Trophoblast cell (in vitro differentiated cells and primary cell): ENCODE measurements around the gene RETREG3.

Experiments
- DNase-seq, 2 donors: peaks; one replicate each; pipeline ENCODE4 v3.0.0-alpha.2; 2016
- H2AFZ ChIP-seq: 2 replicates; pipeline ENCODE4 v1.6.1; 2013; ENCODE audit warnings: low read length, moderate library complexity, mild to moderate bottlenecking; ENCODE audit not compliant: insufficient read depth, poor library complexity
- H2AK5ac ChIP-seq: 2 replicates; pipeline ENCODE4 v1.6.1; 2013; ENCODE audit warnings: mild to moderate bottlenecking, low read length
- H2BK120ac ChIP-seq: 2 replicates; pipeline ENCODE4 v1.6.1; 2013; ENCODE audit warnings: low read length, mild to moderate bottlenecking, moderate library complexity; ENCODE audit not compliant: insufficient read depth, poor library complexity
- H2BK12ac ChIP-seq: 2 replicates; pipeline ENCODE4 v1.6.1; 2013; ENCODE audit warnings: mild to moderate bottlenecking, low read length, moderate library complexity
- H2BK5ac ChIP-seq: 2 replicates; pipeline ENCODE4 v1.6.1; 2013; ENCODE audit warnings: low read length, low read depth, moderate library complexity, mild to moderate bottlenecking; ENCODE audit not compliant: poor library complexity
- H3K14ac ChIP-seq: 2 replicates; pipeline ENCODE4 v1.6.1; 2013; ENCODE audit warnings: mild to moderate bottlenecking, low read length
- H3K18ac ChIP-seq: 2 replicates; pipeline ENCODE4 v1.6.1; 2013; ENCODE audit warnings: mild to moderate bottlenecking, low read length
- H3K23ac ChIP-seq: 2 replicates; pipeline ENCODE4 v1.6.1; 2013; ENCODE audit warnings: low read length
- H3K27ac ChIP-seq: 2 replicates; pipeline ENCODE4 v1.5.1; 2013; ENCODE audit warnings: low read depth, mild to moderate bottlenecking, inconsistent platforms, low read length, moderate library complexity
- H3K27me3 ChIP-seq: 2 replicates; pipeline ENCODE4 v1.6.1; 2013; ENCODE audit warnings: inconsistent platforms, mild to moderate bottlenecking, low read length, moderate library complexity; ENCODE audit not compliant: insufficient read depth
- H3K36me3 ChIP-seq, 2 experiments: 1 replicate in 1 of 2; 2 replicates in 1 of 2; pipeline ENCODE4 v1.6.1; 2013; ENCODE audit warnings: low read length in 2 of 2, mild to moderate bottlenecking in 2 of 2, moderate library complexity in 1 of 2; ENCODE audit not compliant: insufficient read depth in 2 of 2, control insufficient read depth in 1 of 2
- H3K4ac ChIP-seq: 2 replicates; pipeline ENCODE4 v1.6.1; 2013; ENCODE audit warnings: low read depth, mild to moderate bottlenecking, low read length, moderate library complexity
- H3K4me1 ChIP-seq, 2 experiments: 1 replicate in 1 of 2; 2 replicates in 1 of 2; pipeline ENCODE4 v1.6.1; 2013; ENCODE audit warnings: low read length in 2 of 2, mild to moderate bottlenecking in 2 of 2, moderate library complexity in 1 of 2; ENCODE audit not compliant: insufficient read depth in 2 of 2, control insufficient read depth in 1 of 2
- H3K4me2 ChIP-seq: 2 replicates; pipeline ENCODE4 v1.6.1; 2013; ENCODE audit warnings: inconsistent platforms, mild to moderate bottlenecking, low read length, moderate library complexity
- H3K4me3 ChIP-seq: 2 replicates; pipeline ENCODE4 v1.5.1; 2013; ENCODE audit warnings: mild to moderate bottlenecking, low read depth, low read length, inconsistent platforms
- H3K79me1 ChIP-seq: one replicate; pipeline ENCODE4 v1.6.1; 2013; ENCODE audit warnings: low read length
- H3K79me2 ChIP-seq: 2 replicates; pipeline ENCODE4 v1.6.1; 2013; ENCODE audit warnings: low read length, mild to moderate bottlenecking; ENCODE audit not compliant: control insufficient read depth, insufficient read depth, poor library complexity
- H3K9ac ChIP-seq: 2 replicates; pipeline ENCODE4 v1.6.1; 2013; ENCODE audit warnings: mild to moderate bottlenecking, low read length
- H3K9me3 ChIP-seq: 2 replicates; pipeline ENCODE4 v1.6.1; 2013; ENCODE audit warnings: low read depth, mild to moderate bottlenecking, control low read depth, inconsistent platforms, low read length; ENCODE audit not compliant: insufficient read depth
- H4K12ac ChIP-seq: 2 replicates; pipeline ENCODE4 v1.6.1; 2013; ENCODE audit warnings: low read depth, mild to moderate bottlenecking, low read length, moderate library complexity
- H4K8ac ChIP-seq: 2 replicates; pipeline ENCODE4 v1.6.1; 2013; ENCODE audit warnings: low read depth, mild to moderate bottlenecking, low read length, moderate library complexity
- H4K91ac ChIP-seq: one replicate; pipeline ENCODE4 v1.6.1; 2013; ENCODE audit warnings: low read depth, mild to moderate bottlenecking, low read length, moderate library complexity
- WGBS: extraction: QIAGEN DNeasy Blood & Tissue Kit; methylation state at CpG from one replicate; pipeline ENCODE4 v1.1.7; 2013; ENCODE audit warnings: missing lambda C conversion rate; ENCODE audit not compliant: insufficient read length, insufficient coverage; ENCODE audit errors: extremely low coverage; 5-methylcytosine and 5-hydroxymethylcytosine counted together

The RETREG3 gene

GRCh38 chr17:42548993-42549755 lies 60.0 kb downstream of the RETREG3 start:
- no peak overlapping the region for H2AFZ ChIP-seq
- H3K4me1 ChIP-seq: peaks cover 27 to 31% of the 10 kb centered on the region in 2 experiments
- H2BK120ac ChIP-seq: no peak overlapping the region
- H3K14ac ChIP-seq: no peak overlapping the region
- WGBS: no CpG with 5 or more reads among the region's 14 CpGs
- no peak for DNase-seq
- no peak overlapping the region for H4K91ac ChIP-seq
- H3K79me1 ChIP-seq: peaks cover 16% of the 10 kb centered on the region
- H3K4ac ChIP-seq: no peak overlapping the region
- H2BK5ac ChIP-seq: no peak overlapping the region
- no peak overlapping the region for H3K18ac ChIP-seq
- no peaks in the 10 kb centered on the region for H3K27me3 ChIP-seq
- no peak overlapping the region for H4K8ac ChIP-seq
- no peaks in the 10 kb centered on the region for H3K9me3 ChIP-seq
- peaks cover 9% of the 10 kb centered on the region for H3K79me2 ChIP-seq
- H2AK5ac ChIP-seq: no peak overlapping the region
- no peak overlapping the region for H3K4me3 ChIP-seq
- no peak overlapping the region for H3K27ac ChIP-seq
- no peak overlapping the region for H3K23ac ChIP-seq
- H3K36me3 ChIP-seq: peaks cover 3 to 5% of the 10 kb centered on the region in 2 experiments
- H4K12ac ChIP-seq: no peak overlapping the region
- H3K9ac ChIP-seq: no peak overlapping the region
- H3K4me2 ChIP-seq: peak overlapping the region; percentile 58
- H2BK12ac ChIP-seq: no peak overlapping the region

GRCh38 chr17:42548070-42548837 lies 60.9 kb downstream of the RETREG3 start:
- H2AFZ ChIP-seq: peak overlapping the region; percentile 40
- peak overlapping the region; percentile 51 for H2AK5ac ChIP-seq
- peak overlapping the region; percentile 58 for H3K4me2 ChIP-seq
- DNase-seq: peak; percentile 66 to 83
- peaks cover 11 to 13% of the 10 kb centered on the region in 2 experiments for H3K36me3 ChIP-seq
- no peaks in the 10 kb centered on the region for H3K9me3 ChIP-seq
- H3K18ac ChIP-seq: peak overlapping the region; percentile 49
- H3K4me1 ChIP-seq: peaks cover 19 to 24% of the 10 kb centered on the region in 2 experiments
- H2BK120ac ChIP-seq: peak overlapping the region; percentile 12
- H2BK5ac ChIP-seq: no peak overlapping the region
- H3K9ac ChIP-seq: no peak overlapping the region
- H3K4me3 ChIP-seq: peak overlapping the region; percentile 71
- H4K12ac ChIP-seq: peak overlapping the region; percentile 57
- H3K79me1 ChIP-seq: peaks cover 9% of the 10 kb centered on the region
- H3K27ac ChIP-seq: no peak overlapping the region
- H3K23ac ChIP-seq: no peak overlapping the region
- peak overlapping the region; percentile 41 for H4K91ac ChIP-seq
- H3K4ac ChIP-seq: no peak overlapping the region
- no peak overlapping the region for H2BK12ac ChIP-seq
- no peaks in the 10 kb centered on the region for H3K27me3 ChIP-seq
- peak overlapping the region; percentile 54 for H3K14ac ChIP-seq
- peaks cover under 1% of the 10 kb centered on the region for H3K79me2 ChIP-seq
- WGBS: no CpG with 5 or more reads among the region's 74 CpGs
- peak overlapping the region; percentile 72 for H4K8ac ChIP-seq

GRCh38 chr17:42547698-42548069 lies 61.5 kb downstream of the RETREG3 start:
- Histone ChIP-seq H3K9me3 (no peaks in the 10 kb centered on the region), H4K12ac (peak overlapping the region; percentile 57), H2AFZ (peak overlapping the region; percentile 8), H3K9ac (peak overlapping the region; percentile 64), H2BK5ac (no peak overlapping the region), H3K23ac (no peak overlapping the region), H3K79me2 (no peaks in the 10 kb centered on the region), H3K4ac (no peak overlapping the region), H3K4me3 (no peak overlapping the region), H4K8ac (peak overlapping the region; percentile 11), H3K4me2 (peak overlapping the region; percentile 58), H2BK12ac (no peak overlapping the region), H3K14ac (no peak overlapping the region), H3K4me1 (peaks cover 19 to 23% of the 10 kb centered on the region in 2 experiments), H2BK120ac (peak overlapping the region; percentile 12), H4K91ac (peak overlapping the region; percentile 25), H3K27ac (no peak overlapping the region), H3K36me3 (peaks cover 16% of the 10 kb centered on the region in 2 experiments), H2AK5ac (peak overlapping the region; percentile 51), H3K27me3 (no peaks in the 10 kb centered on the region), H3K18ac (no peak overlapping the region), H3K79me1 (peaks cover 4% of the 10 kb centered on the region)
- no peak for DNase-seq
- WGBS: no CpG with 5 or more reads among the region's 14 CpGs

- WGBS: no CpG with 5 or more reads among the region's 23 CpGs
Measured at GRCh38 chr17:42547001-42547461, 62.1 kb downstream of the RETREG3 start.

More at GRCh38 chr17:42547001-42547461, 62.1 kb downstream of the RETREG3 start:
- peaks cover 18% of the 10 kb centered on the region in 2 experiments for H3K36me3 ChIP-seq
- H4K91ac ChIP-seq: peak overlapping the region; percentile 74
- H3K14ac ChIP-seq: no peak overlapping the region
- peaks cover 4% of the 10 kb centered on the region for H3K79me1 ChIP-seq
- H2BK5ac ChIP-seq: no peak overlapping the region
- H2AK5ac ChIP-seq: no peak overlapping the region
- no peak overlapping the region for H3K9ac ChIP-seq
- no peak for DNase-seq
- no peak overlapping the region for H3K23ac ChIP-seq
- H3K79me2 ChIP-seq: no peaks in the 10 kb centered on the region
- H3K4me1 ChIP-seq: peaks cover 19 to 21% of the 10 kb centered on the region in 2 experiments
- H3K9me3 ChIP-seq: no peaks in the 10 kb centered on the region
- no peak overlapping the region for H3K4me2 ChIP-seq
- H4K8ac ChIP-seq: no peak overlapping the region
- no peaks in the 10 kb centered on the region for H3K27me3 ChIP-seq
- H3K27ac ChIP-seq: no peak overlapping the region
- peak overlapping the region; percentile 32 for H4K12ac ChIP-seq
- H3K18ac ChIP-seq: no peak overlapping the region
- no peak overlapping the region for H3K4me3 ChIP-seq
- H2AFZ ChIP-seq: no peak overlapping the region
- no peak overlapping the region for H3K4ac ChIP-seq
- H2BK120ac ChIP-seq: no peak overlapping the region
- H2BK12ac ChIP-seq: no peak overlapping the region
